HG02571 (cell line): ENCODE data around the gene RIPPLY2.

ENCODE experiments used
- ATAC-seq: cut with Tn5 transposase; IDR thresholded peaks from one replicate; pipeline ENCODE4 v1.9.1; 2021; ENCODE audit warnings: mild to moderate bottlenecking, moderate library complexity; ENCODE audit not compliant: unreplicated experiment

The RIPPLY2 gene

GRCh38 chr6:83859410-83860358, 6.5 kb downstream of the RIPPLY2 start, which contains the start of gene CYB5R4:
Gene CYB5R4, plus strand, starts transcription at chr6:83859689. Its CDS starts 94 bp downstream, at chr6:83859783.
- peak; percentile 98 for ATAC-seq

- no peak for ATAC-seq
Measured at GRCh38 chr6:83860359-83860755, 7.2 kb downstream of the RIPPLY2 start.

- ATAC-seq, result no peak
Measured at GRCh38 chr6:83860782-83861495, 7.8 kb downstream of the RIPPLY2 start.

DNA sequence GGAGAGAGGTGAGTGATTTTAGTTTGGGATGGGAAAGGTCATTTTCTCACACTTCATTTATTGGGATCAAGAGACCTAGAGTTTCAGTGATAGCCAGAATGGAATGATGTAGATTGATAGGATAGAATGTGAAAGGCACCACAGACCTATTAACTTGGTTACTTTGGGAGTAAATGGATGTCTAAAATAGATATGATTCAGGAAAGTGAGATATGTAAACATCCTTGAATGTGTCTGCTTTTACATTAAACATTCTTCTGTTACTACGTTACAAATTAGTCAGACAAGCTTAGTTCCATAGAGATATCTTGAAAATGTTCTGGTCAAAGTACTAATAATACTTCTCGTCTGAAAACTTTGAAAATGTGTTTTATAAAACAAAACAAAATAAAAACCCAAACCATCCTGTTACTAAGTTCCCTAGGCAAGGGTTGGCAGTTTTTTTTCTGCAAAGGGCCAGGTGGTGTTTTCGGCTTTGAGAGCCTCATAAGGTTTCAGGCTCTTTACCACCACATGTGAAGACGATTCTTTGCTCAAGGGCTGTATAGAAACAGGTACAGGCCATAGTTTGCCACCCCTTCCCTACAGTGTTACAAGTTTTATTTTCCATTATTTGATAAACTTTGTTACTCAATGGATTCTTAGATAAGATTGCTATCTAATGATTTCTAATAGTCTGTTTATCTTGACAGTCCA, 9.8 kb downstream of the RIPPLY2 start:
- no peak for ATAC-seq

- ATAC-seq, result no peak
Measured at GRCh38 chr6:83867043-83867442, 13.9 kb downstream of the RIPPLY2 start.

GRCh38 chr6:83867527-83868161, 14.5 kb downstream of the RIPPLY2 start:
- no peak for ATAC-seq

- no peak for ATAC-seq
Measured at GRCh38 chr6:83868639-83869038, 15.5 kb downstream of the RIPPLY2 start.

GRCh38 chr6:83870649-83871048, 17.5 kb downstream of the RIPPLY2 start:
- ATAC-seq, result no peak

DNA sequence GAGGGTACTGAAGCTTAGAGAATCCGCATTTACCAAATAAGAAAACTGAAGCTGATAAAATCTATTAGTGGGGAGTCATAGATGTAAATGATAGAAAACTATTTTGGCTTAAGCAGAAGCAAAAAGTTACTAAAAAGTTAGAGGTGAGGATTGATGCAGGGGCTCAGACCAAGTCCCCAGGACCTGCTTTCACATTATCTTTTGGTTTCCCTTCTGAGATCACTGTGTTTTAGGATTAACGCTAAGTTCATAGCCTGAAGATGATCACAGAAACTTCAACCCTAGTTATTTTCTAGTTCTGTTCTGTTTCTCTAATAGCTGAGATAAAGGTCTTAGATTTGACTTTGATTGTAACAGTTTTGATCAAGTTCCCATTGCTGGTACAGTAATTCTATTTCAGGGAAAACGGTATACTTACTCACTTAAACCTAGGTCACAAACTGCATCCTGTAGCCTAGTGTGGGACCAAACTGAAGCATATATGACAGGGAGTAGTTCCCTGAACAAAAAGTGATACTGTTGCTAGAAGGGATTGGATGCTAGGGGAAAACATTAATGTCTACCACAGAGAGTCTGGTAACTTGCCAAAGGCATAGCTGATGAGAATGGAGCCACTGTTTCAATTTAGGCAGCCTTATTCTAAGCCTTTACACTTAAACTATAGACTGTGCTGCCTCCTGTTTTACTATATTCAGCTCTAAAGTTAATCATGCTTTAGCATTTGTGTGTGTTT, 19.4 kb downstream of the RIPPLY2 start:
- no peak for ATAC-seq

- no peak for ATAC-seq
Measured at GRCh38 chr6:83873869-83874268, 20.7 kb downstream of the RIPPLY2 start.

DNA sequence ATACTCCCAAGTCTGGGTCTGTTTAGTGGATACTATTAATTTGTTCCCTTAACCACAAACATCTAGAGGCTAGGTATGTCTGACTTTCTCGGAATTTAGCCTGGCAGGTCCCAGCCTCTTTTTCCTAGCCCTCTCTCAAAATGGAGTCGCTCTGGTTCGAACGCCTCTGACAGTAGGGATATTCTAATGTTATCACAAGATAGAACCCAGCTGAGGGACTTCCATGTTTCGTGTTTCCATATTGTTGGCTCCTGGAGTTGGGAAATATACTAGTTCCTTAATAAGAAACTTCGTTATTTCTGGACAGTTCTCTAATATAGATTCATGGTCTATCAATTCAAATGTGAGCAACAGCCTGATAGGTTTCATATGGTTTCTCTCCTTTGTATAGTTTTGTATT, 22.7 kb downstream of the RIPPLY2 start:
- ATAC-seq, result no peak

GRCh38 chr6:83878902-83879644, 25.9 kb downstream of the RIPPLY2 start:
- ATAC-seq, result no peak

DNA sequence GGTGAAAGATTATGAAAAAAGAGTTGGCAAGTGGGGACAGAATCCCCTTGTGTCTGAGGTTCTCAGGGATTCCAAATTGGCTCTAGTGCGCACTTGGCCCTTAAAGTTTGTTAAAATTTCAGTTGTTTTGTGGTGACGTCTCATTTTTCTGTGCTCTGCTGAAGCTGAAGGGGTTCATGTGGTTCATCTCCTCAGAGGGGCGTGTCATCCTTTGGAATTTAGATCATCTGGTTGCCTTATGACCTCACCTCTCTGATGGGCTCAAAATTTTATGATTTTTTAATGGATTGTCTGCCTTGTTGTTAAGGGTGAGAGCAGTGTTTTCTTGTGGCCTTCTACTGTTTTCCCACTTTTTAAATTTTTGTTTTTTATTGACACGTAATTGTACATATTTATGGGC, 26.6 kb downstream of the RIPPLY2 start:
- ATAC-seq, result no peak

DNA sequence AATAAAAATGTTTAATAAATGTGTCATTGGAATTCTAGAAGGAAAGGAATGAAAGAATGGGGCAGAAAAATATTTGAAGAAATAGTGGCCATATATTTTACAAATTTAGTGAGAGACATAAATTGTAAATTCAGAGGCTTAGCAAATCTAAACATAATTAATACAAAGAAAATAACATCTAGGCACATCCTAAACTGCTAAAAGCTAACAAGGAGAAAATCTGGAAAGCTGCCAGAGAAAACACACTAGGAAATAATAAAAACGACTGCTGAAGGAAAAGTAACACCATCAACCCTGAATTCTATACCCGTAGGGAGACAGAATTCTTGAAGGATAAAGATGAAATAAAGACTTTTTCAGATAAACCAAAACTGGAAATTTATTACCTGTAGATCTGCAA, 30.1 kb downstream of the RIPPLY2 start:
- no peak for ATAC-seq

DNA sequence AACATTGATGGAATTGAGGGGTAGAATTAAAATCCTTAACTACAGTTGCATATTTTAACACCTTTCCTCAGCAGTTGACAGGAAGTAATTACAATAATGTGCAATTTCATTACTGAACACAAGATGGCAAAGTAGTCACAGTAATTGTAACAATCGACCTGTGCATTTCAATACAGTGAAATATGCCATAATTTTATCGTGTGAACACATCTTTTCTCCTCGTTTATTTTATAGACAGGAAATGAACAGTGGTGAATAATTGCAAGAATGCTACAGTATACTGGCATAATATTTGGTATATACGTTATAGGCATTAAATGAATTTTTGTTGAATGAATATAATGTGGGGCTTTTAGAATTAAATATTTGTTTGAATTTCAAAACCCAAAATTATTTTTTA, 31.4 kb downstream of the RIPPLY2 start:
- peak; percentile 80 for ATAC-seq

- ATAC-seq, result no peak
Measured at GRCh38 chr6:83885984-83886383, 32.8 kb downstream of the RIPPLY2 start.

DNA sequence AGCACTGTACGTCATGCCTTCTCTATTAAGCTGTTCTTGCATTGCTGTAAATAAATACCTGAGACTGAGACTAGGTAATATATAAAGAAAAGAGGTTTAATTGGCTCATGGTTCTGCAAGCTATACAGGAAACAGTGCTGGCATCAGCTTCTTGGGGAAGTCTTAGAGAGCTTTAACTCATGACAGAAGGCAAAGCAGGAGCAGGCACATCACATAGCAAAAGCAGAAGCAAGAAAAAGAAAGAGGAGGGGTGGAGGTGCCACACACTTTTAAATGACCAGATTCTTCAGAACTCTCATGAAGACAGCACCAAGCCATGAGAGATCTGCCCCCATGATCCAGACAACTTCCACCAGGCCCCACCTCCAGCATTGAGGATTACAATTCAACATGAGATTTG, 36.5 kb downstream of the RIPPLY2 start:
- ATAC-seq, result no peak

GRCh38 chr6:83890520-83890919, 37.4 kb downstream of the RIPPLY2 start:
- no peak for ATAC-seq

- ATAC-seq, result no peak
Measured at GRCh38 chr6:83891586-83891985, 38.4 kb downstream of the RIPPLY2 start.

DNA sequence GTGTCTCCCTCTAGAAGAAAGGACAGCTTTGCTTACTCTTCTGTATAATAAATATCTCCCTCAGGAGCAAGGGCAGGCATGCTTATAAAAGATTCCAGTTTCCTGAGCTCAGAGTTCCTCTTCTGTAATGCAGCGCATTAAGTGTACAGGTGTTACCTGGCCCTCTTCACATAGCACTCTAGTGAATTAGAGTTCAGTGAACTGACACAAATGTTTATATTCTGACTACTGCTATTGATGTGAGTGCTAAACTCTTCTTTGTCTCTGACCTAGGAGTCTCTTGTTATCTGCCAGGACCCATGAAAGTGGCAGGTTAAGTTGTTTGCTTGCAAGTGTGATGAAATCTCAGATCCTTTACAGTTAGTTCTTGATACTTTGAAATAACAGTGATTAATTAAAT, 39.9 kb downstream of the RIPPLY2 start:
- no peak for ATAC-seq
